ACC112 (cell line): ENCODE results near the gene PTPRJ.

Experiments used
- H2AFZ ChIP-seq: fragments of 200-600 bp; sonication (generic); one replicate; pipeline ENCODE4 v1.6.0; 2017; ENCODE audit warnings: antibody characterized with exemption, low read length; ENCODE audit not compliant: unreplicated experiment
- H3K27ac ChIP-seq: fragments of 200-600 bp; sonication (generic); 2 replicates; pipeline ENCODE4 v1.5.1; 2014; ENCODE audit warnings: low read depth, mild to moderate bottlenecking, antibody characterized with exemption, low read length, moderate library complexity
- H3K27me3 ChIP-seq: fragments of 200-600 bp; sonication (generic); 2 replicates; pipeline ENCODE4 v1.6.1; 2014; ENCODE audit warnings: mild to moderate bottlenecking, antibody characterized with exemption, low read length, moderate library complexity, mixed read lengths; ENCODE audit not compliant: insufficient read depth
- H3K36me3 ChIP-seq: fragments of 200-600 bp; sonication (generic); 2 replicates; pipeline ENCODE4 v1.6.1; 2016; ENCODE audit warnings: mild to moderate bottlenecking, antibody characterized with exemption, low read length, moderate library complexity, mixed read lengths; ENCODE audit not compliant: insufficient read depth
- H3K4me1 ChIP-seq: fragments of 200-600 bp; sonication (generic); one replicate; pipeline ENCODE4 v1.6.1; 2016; ENCODE audit warnings: low read length, mixed read lengths; ENCODE audit not compliant: insufficient read depth, unreplicated experiment, control insufficient read depth
- H3K4me3 ChIP-seq: fragments of 200-600 bp; sonication (generic); 2 replicates; pipeline ENCODE4 v1.5.1; 2014; ENCODE audit warnings: mild to moderate bottlenecking, low read depth, low read length
- H3K79me2 ChIP-seq: fragments of 200-600 bp; sonication (generic); one replicate; pipeline ENCODE4 v1.6.0; 2016; ENCODE audit warnings: low read length; ENCODE audit not compliant: control insufficient read depth, unreplicated experiment, insufficient read depth

PTPRJ gene

GRCh38 chr11:47971501-47971900 lies 8.9 kb upstream of the PTPRJ start:
- Histone ChIP-seq H3K4me3 (no peak overlapping the region), H3K4me1 (peaks cover 18% of the 10 kb centered on the region), H3K36me3 (no peaks in the 10 kb centered on the region), H3K27me3 (no peaks in the 10 kb centered on the region), H3K27ac (no peak overlapping the region), H3K79me2 (no peaks in the 10 kb centered on the region), H2AFZ (no peak overlapping the region)

- Histone ChIP-seq H3K4me1 (peaks cover 15% of the 10 kb centered on the region), H3K27ac (no peak overlapping the region), H2AFZ (no peak overlapping the region), H3K27me3 (no peaks in the 10 kb centered on the region), H3K36me3 (no peaks in the 10 kb centered on the region), H3K4me3 (no peak overlapping the region), H3K79me2 (no peaks in the 10 kb centered on the region)
Observed at GRCh38 chr11:47973173-47973572, 7.2 kb upstream of the PTPRJ start.

GRCh38 chr11:47976931-47977330 lies 3.4 kb upstream of the PTPRJ start:
- H3K4me3 ChIP-seq = no peak overlapping the region
- H2AFZ ChIP-seq = no peak overlapping the region

GRCh38 chr11:47977623-47978022 lies 2.7 kb upstream of the PTPRJ start:
- no peaks in the 10 kb centered on the region for H3K36me3 ChIP-seq
- H2AFZ ChIP-seq = no peak overlapping the region
- H3K4me1 ChIP-seq = peaks cover 25% of the 10 kb centered on the region
- no peak overlapping the region for H3K27ac ChIP-seq
- H3K4me3 ChIP-seq = no peak overlapping the region
- peaks cover 10% of the 10 kb centered on the region for H3K79me2 ChIP-seq
- no peaks in the 10 kb centered on the region for H3K27me3 ChIP-seq

More at GRCh38 chr11:47976931-47977330, 3.4 kb upstream of the PTPRJ start:
- H3K27me3 ChIP-seq = no peaks in the 10 kb centered on the region
- H3K36me3 ChIP-seq = no peaks in the 10 kb centered on the region
- H3K4me1 ChIP-seq = peaks cover 19% of the 10 kb centered on the region
- H3K27ac ChIP-seq = no peak overlapping the region
- peaks cover 4% of the 10 kb centered on the region for H3K79me2 ChIP-seq

- H3K27ac ChIP-seq = no peak overlapping the region
- H3K4me3 ChIP-seq = peak overlapping the region; percentile 92
- H3K4me1 ChIP-seq = peaks cover 30% of the 10 kb centered on the region
- H3K79me2 ChIP-seq = peaks cover 28% of the 10 kb centered on the region
- peak overlapping the region; percentile 92 for H2AFZ ChIP-seq
- no peaks in the 10 kb centered on the region for H3K27me3 ChIP-seq
- H3K36me3 ChIP-seq = no peaks in the 10 kb centered on the region
Observed at GRCh38 chr11:47979378-47980087, 826 bp upstream of the PTPRJ start.

GRCh38 chr11:47980907-47981621 lies 705 bp downstream of the PTPRJ start:
- Histone ChIP-seq H2AFZ (peak overlapping the region; percentile 66), H3K36me3 (no peaks in the 10 kb centered on the region), H3K79me2 (peaks cover 41% of the 10 kb centered on the region), H3K27me3 (no peaks in the 10 kb centered on the region), H3K4me1 (peaks cover 27% of the 10 kb centered on the region), H3K4me3 (peak overlapping the region; percentile 92), H3K27ac (no peak overlapping the region)

- H2AFZ ChIP-seq = no peak overlapping the region
- peaks cover 49% of the 10 kb centered on the region for H3K79me2 ChIP-seq
- peaks cover 34% of the 10 kb centered on the region for H3K4me1 ChIP-seq
- H3K36me3 ChIP-seq = no peaks in the 10 kb centered on the region
- H3K27ac ChIP-seq = no peak overlapping the region
- peak overlapping the region; percentile 92 for H3K4me3 ChIP-seq
- H3K27me3 ChIP-seq = no peaks in the 10 kb centered on the region
Observed at GRCh38 chr11:47981667-47982404, 1.5 kb downstream of the PTPRJ start.

GRCh38 chr11:47982616-47983015 lies 2.3 kb downstream of the PTPRJ start:
- peaks cover 35% of the 10 kb centered on the region for H3K4me1 ChIP-seq
- H3K27me3 ChIP-seq = no peaks in the 10 kb centered on the region
- H3K79me2 ChIP-seq = peaks cover 56% of the 10 kb centered on the region
- H3K4me3 ChIP-seq = no peak overlapping the region; the same call in 1 of the 2 replicates
- peak overlapping the region; percentile 62; the same call in 1 of the 2 replicates for H3K27ac ChIP-seq
- H2AFZ ChIP-seq = peak overlapping the region; percentile 35
- no peaks in the 10 kb centered on the region for H3K36me3 ChIP-seq

- Histone ChIP-seq H3K4me3 (peak overlapping the region; percentile 46), H2AFZ (peak overlapping the region; percentile 82), H3K36me3 (no peaks in the 10 kb centered on the region), H3K4me1 (peaks cover 35% of the 10 kb centered on the region), H3K27me3 (no peaks in the 10 kb centered on the region), H3K27ac (peak overlapping the region; percentile 62), H3K79me2 (peaks cover 64% of the 10 kb centered on the region)
Observed at GRCh38 chr11:47983464-47984397, 3.4 kb downstream of the PTPRJ start.

- Histone ChIP-seq H2AFZ (no peak overlapping the region), H3K79me2 (peaks cover 77% of the 10 kb centered on the region), H3K27ac (no peak overlapping the region), H3K36me3 (no peaks in the 10 kb centered on the region), H3K4me3 (no peak overlapping the region), H3K4me1 (peaks cover 42% of the 10 kb centered on the region), H3K27me3 (no peaks in the 10 kb centered on the region)
Observed at GRCh38 chr11:47986219-47986618, 5.9 kb downstream of the PTPRJ start.
